Measurements from ENCODE around the gene PYGO1. TPM values are rescaled to one million over a fixed set of nuclear protein-coding genes. Genes with fewer than 3 reads are reported as not detected.

PYGO1 gene
- total and polyA plus RNA-seq, 9 of the 15 experiments (the other 6 are each of a cell fraction or from before 2014, with no cell fraction given) = under 0.01 to 0.07 (median 0.02) TPM; not detected in 5

GRCh38 chr15:55564347-55565145 is 23.6 kb downstream of the PYGO1 start:
- Histone ChIP-seq H3K27me3 (ENCODE audit: control insufficient read depth in 2 of 2, insufficient read depth in 2 of 2, low read length in 2 of 2) (no peaks in the 10 kb centered on the region), H3K4me2 (ENCODE audit: insufficient read depth, low read length) (no peak overlapping the region), H3K9me3 (replicated peaks; ENCODE audit: control insufficient read depth, insufficient read depth, low read depth, low read length) (no peaks in the 10 kb centered on the region), H3K4me1 (replicated peaks in 1 of 2; ENCODE audit: control insufficient read depth in 2 of 2, insufficient read depth in 2 of 2, low read length in 2 of 2) (no peaks in the 10 kb centered on the region), H3K79me2 (ENCODE audit: control insufficient read depth, insufficient read depth, low read length) (no peaks in the 10 kb centered on the region), H3K36me3 (ENCODE audit: control insufficient read depth, insufficient read depth, low read length) (no peaks in the 10 kb centered on the region), H3K9ac (ENCODE audit: insufficient read depth in 1 of 2, low read depth in 2 of 2, low read length in 2 of 2) (no peak overlapping the region), H2AFZ (ENCODE audit: low read depth, low read length) (no peak overlapping the region), H3K9me1 (ENCODE audit: control insufficient read depth, insufficient read depth, low read length) (no peaks in the 10 kb centered on the region), H3K27ac (ENCODE audit: extremely low read depth, low read depth, low read length) (no peak overlapping the region), H4K20me1 (replicated peaks; ENCODE audit: control insufficient read depth, insufficient read depth, low read length) (no peaks in the 10 kb centered on the region), H3K4me3 (no peak overlapping the region)
- CTCF ChIA-PET (ENCODE audit: low intra/inter-chr PET ratio) = no interaction called here
- intact Hi-C loops (cut with micrococcal nuclease) = no loop called here
- peak; percentile 87 for ATAC-seq
- no peak for FAIRE-seq
- TF ChIP-seq CTCF (IDR thresholded peaks at IDR 0.05 in 2 of 3, conservative IDR thresholded peaks at IDR 0.05 in 1 of 3; ENCODE audit: insufficient read depth in 2 of 3, low read depth in 1 of 3, low read length in 3 of 3) (peak; percentile 13 to 41 (median 32); a peak in 2 of 6 replicates), NR2C2 (CRISPR knock-in tag; IDR thresholded peaks at IDR 0.05) (no peak), NR2C2 (tag; IDR thresholded peaks at IDR 0.05) (no peak)
- WGBS (ENCODE audit: insufficient coverage, low coverage, missing lambda C conversion rate) = 8% methylated on average over 2 of the region's 2 CpGs
- POLR2A ChIA-PET = no interaction called here
- in situ Hi-C loops (cut with MboI) = no loop called here
- peak in 1 of 4 experiments; percentile 10 for DNase-seq (ENCODE audit: extremely low read depth in 1 of 4, low spot score in 3 of 4)
- no TSS peak for BruUV-seq (replicated peaks)
